HG03108 (cell line): ENCODE data around the gene PSMD3.
"Not testable (repeated sequence)": the region's sequence is repeated elsewhere in the genome, so short reads cannot be mapped to it uniquely, and the experiment has no call there.

Experiments used
- ATAC-seq: cut with Tn5 transposase; IDR thresholded peaks from one replicate; pipeline ENCODE4 v1.9.1; 2021; ENCODE audit warnings: moderate library complexity; ENCODE audit not compliant: unreplicated experiment

The PSMD3 gene

GRCh38 chr17:39995438-39995837, 14.8 kb downstream of the PSMD3 start:
- no peak for ATAC-seq

- no peak for ATAC-seq
Measured at GRCh38 chr17:39996162-39996561, 15.6 kb downstream of the PSMD3 start.

- ATAC-seq: no peak
Measured at GRCh38 chr17:39996800-39997199, 16.2 kb downstream of the PSMD3 start.

- ATAC-seq: no peak
Measured at GRCh38 chr17:39997543-39997942, 16.9 kb downstream of the PSMD3 start.

- ATAC-seq: no peak
Measured at GRCh38 chr17:39999067-39999466, 18.5 kb downstream of the PSMD3 start.

- no peak for ATAC-seq
Measured at GRCh38 chr17:40000161-40000560, 19.6 kb downstream of the PSMD3 start.

- ATAC-seq: not testable (repeated sequence)
Measured at GRCh38 chr17:40001335-40001734, 20.7 kb downstream of the PSMD3 start.

GRCh38 chr17:40004072-40004471, 23.5 kb downstream of the PSMD3 start:
- no peak for ATAC-seq

- no peak for ATAC-seq
Measured at GRCh38 chr17:40004712-40005111, 24.1 kb downstream of the PSMD3 start.

GRCh38 chr17:40005520-40005919, 24.9 kb downstream of the PSMD3 start:
- ATAC-seq: no peak

GRCh38 chr17:40010946-40011500, 30.4 kb downstream of the PSMD3 start:
- not testable (repeated sequence) for ATAC-seq

GRCh38 chr17:40012017-40012647, 31.5 kb downstream of the PSMD3 start:
- ATAC-seq: not testable (repeated sequence)

- no peak for ATAC-seq
Measured at GRCh38 chr17:40014375-40014980, 33.9 kb downstream of the PSMD3 start.

- ATAC-seq: no peak
Measured at GRCh38 chr17:40015005-40015997, 34.7 kb downstream of the PSMD3 start, which contains the start of gene CSF3. CSF3 (plus strand) TSS chr17:40015440; CDS start chr17:40015475, 35 bp downstream.

GRCh38 chr17:40015998-40016985, 35.7 kb downstream of the PSMD3 start:
- no peak for ATAC-seq

- no peak for ATAC-seq
Measured at GRCh38 chr17:40017422-40018080, 36.9 kb downstream of the PSMD3 start.

GRCh38 chr17:40018211-40019121, 37.9 kb downstream of the PSMD3 start:
- no peak for ATAC-seq
